Caki2 (cell line): ENCODE measurements around the gene INSRR. TPM values are rescaled to one million over a fixed set of nuclear protein-coding genes. Genes with fewer than 3 reads are reported as not detected.
A peak's percentile ranks its signal among the peaks of the same experiment; 100 is the strongest.

Experiments
- DNase-seq: peaks from one replicate; pipeline ENCODE4 v3.0.0-alpha.2; 2015; ENCODE audit warnings: low read depth
- in situ Hi-C: cut with HindIII; loops from 2 replicates; pipeline ENCODE4 v1.10.0; 2016; ENCODE audit warnings: low sequenced_read_pairs, low pct_unique_long_range_greater_than_20kb, mixed read lengths
- total RNA-seq: library from RNA; depleted of rRNA; stranded (reverse); fragments of >200 nt; shearing (Covaris generic); gene quantifications from 2 replicates; pipeline ENCODE4 v1.2.3, GENCODE V29; 2014; ENCODE audit warnings: low replicate concordance; rRNA removed

INSRR gene
- total RNA-seq, 1 experiment from 2014 or later = 0.03 TPM

- no peak for DNase-seq
- in situ Hi-C loops = no loop called here
Observed at GRCh38 chr1:156803086-156803851, 55.6 kb downstream of the INSRR start.

GRCh38 chr1:156802421-156802935 is 56.4 kb downstream of the INSRR start:
- in situ Hi-C loops = no loop called here
- DNase-seq = no peak

DNA sequence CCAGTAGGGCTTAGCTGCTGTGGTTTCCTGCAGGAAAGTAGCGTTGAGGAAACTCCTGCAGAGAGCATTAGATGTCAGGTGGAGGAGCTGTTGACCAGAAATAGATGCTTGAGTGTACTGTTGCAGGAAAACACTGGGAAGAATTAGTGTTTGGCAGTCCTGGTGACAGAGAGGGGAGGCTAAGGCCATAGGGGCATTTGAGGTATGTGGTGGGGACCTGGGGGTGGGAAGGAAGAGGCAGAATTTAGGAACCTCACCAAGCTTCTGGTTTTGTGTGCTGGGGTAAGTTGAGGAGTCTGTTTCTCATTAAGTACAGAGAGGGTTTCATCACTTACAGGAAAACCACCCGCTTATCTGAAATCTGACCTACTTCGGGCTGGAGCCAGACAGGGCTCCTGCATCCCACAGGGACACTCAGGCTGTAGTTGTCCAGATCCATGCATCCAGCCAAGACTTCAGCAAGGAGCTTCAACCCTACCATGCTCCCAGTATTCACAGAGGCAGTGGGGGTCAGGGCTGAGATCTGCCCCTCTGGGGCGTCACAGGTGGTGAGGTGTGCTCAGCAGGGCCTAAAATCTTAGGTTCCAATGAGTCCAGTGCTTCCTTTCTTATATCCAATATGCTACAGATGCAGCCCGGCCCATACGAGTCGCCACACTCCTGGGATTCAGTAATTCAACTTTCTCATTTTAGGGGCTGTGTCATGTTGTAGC is 57.4 kb downstream of the INSRR start:
- in situ Hi-C loops = no loop called here
- no peak for DNase-seq

- in situ Hi-C loops = no loop called here
- DNase-seq = peak; percentile 61
Observed at GRCh38 chr1:156797212-156797871, 61.6 kb downstream of the INSRR start.

GRCh38 chr1:156796340-156797097 is 62.4 kb downstream of the INSRR start:
- in situ Hi-C loops = no loop called here
- DNase-seq = no peak

DNA sequence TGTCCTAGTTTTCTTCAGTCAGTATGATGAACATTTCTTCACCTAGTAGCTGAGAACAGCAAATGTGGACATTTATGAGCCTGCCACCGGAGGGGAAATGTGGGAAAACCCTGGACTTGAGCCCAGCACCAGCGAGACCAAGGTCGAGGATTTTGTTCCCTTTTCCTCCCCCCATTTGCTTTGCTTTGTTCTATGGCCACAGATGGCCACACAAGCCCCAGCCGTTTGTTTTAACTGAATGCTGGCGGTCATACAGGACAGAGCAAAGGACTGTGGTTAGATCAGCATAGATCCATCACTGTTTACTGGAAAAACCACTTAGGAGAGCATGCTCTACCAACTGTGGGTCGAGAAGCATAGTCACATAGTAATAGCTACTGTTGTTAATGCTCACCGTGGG is 63.1 kb downstream of the INSRR start:
- in situ Hi-C loops = no loop called here
- no peak for DNase-seq

- in situ Hi-C loops = no loop called here
- no peak for DNase-seq
Observed at GRCh38 chr1:156795374-156795733, 63.6 kb downstream of the INSRR start.

DNA sequence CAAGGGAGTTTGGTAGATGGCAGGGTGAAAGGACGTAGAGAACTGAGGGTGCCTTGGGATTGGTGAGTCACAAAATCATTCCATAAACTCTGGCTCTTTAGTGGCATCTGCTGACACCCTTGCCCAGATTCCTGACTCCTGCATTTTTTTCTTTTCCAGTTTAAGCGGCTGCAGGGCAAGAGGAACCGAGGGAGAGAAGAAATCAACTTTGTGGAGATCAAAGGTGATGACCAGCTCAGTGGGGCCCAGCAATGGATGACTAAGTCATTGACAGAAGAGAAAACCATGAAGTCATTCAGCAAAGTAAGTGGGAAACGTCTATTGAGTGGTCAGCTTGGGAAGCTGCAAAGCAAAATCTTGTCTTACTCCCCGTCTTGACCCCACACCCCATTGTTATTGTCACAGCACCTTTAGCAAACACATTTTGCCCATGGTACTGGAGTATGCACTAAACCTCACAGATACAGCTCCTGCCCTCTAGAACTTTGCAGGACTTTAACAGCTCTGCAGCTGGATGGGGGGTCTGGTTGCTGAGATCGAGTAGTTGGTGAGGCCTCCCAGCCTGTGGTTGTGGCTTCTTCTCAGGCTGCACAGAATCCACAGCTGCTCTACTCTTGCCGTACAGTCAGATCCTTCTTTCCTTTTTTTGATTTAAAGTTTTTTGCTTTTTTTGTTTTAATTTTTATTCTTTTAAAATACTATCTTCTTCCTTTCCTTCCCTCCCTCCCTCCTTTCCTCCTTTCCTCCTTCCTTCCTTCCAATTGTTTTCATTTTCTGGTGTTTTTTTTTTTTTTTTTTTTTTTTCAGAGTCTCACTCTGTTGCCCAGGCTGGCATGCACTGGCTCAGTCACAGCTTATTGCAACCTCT is 64.2 kb downstream of the INSRR start:
- DNase-seq = peak; percentile 48
- in situ Hi-C loops = no loop called here

Other genes starting within 250 kb of the INSRR start
- not detected in 2 replicates for gene HAPLN2, start 239.7 kb downstream of the INSRR start, total RNA-seq
- gene BCAN, start 217.0 kb downstream of the INSRR start, total RNA-seq = not detected in 2 replicates
- 0.03 TPM in 2 replicates for gene NES, start 181.7 kb downstream of the INSRR start, total RNA-seq
- not detected in 2 replicates for gene CRABP2, start 153.5 kb downstream of the INSRR start, total RNA-seq
- gene METTL25B, start 130.6 kb downstream of the INSRR start, total RNA-seq = 34.4 and 34.6 TPM in 2 replicates
- gene ISG20L2, start 130.4 kb downstream of the INSRR start, total RNA-seq = 9.6 and 19.6 TPM in 2 replicates
- gene MRPL24, start 118.0 kb downstream of the INSRR start, total RNA-seq = 181 and 194 TPM in 2 replicates
- gene HDGF, start 107.4 kb downstream of the INSRR start, total RNA-seq = 463 and 550 TPM in 2 replicates
- 29.4 and 50.9 TPM in 2 replicates for gene PRCC, start 91.6 kb downstream of the INSRR start, total RNA-seq
- not detected in 2 replicates for gene SH2D2A, start 42.3 kb downstream of the INSRR start, total RNA-seq
- gene NTRK1, start 1.7 kb upstream of the INSRR start, total RNA-seq = not detected in 2 replicates
- 0.88 and 5.0 TPM in 2 replicates for gene PEAR1, start 34.6 kb upstream of the INSRR start, total RNA-seq
- 0.14 TPM in 1 of 2 replicates, not detected in the other for gene LRRC71, start 61.5 kb upstream of the INSRR start, total RNA-seq
- gene ARHGEF11, start 186.6 kb upstream of the INSRR start, total RNA-seq = 23.8 and 28.4 TPM in 2 replicates
- not detected in 2 replicates for gene ETV3L, start 240.7 kb upstream of the INSRR start, total RNA-seq